Ovary (tissue), 9 donors: Measurements from ENCODE around the gene SLC35A2. TPM values are rescaled to one million over a fixed set of nuclear protein-coding genes. Genes with fewer than 3 reads are reported as not detected.

Experiments
- DNase-seq, 5 donors: peaks; one replicate each; pipeline ENCODE4 v3.0.0-alpha.2; 2019 to 2020
- H3K27ac ChIP-seq, 2 donors: fragments of 200-600 bp; one replicate each; pipeline versions ENCODE4 v1.5.1 to v1.8.0; 2019 to 2022
- H3K27me3 ChIP-seq: fragments of 200-600 bp; one replicate; pipeline ENCODE4 v1.8.0; 2022
- H3K36me3 ChIP-seq: fragments of 200-600 bp; sonication (generic); one replicate; pipeline ENCODE4 v1.5.1; 2019
- H3K4me1 ChIP-seq: one replicate; pipeline ENCODE4 v1.8.1; 2013; ENCODE audit warnings: mild to moderate bottlenecking, moderate library complexity; ENCODE audit not compliant: insufficient read depth
- H3K4me3 ChIP-seq: fragments of 200-600 bp; sonication (generic); one replicate; pipeline ENCODE4 v1.5.1; 2017
- H3K9me3 ChIP-seq, 2 donors: fragments of 200-600 bp in 1 of 2; sonication (generic) in 1 of 2; one replicate each; pipeline versions ENCODE4 v1.5.1 to v1.8.1; 2013 to 2019; ENCODE audit warnings: mild to moderate bottlenecking in 1 of 2, moderate library complexity in 1 of 2
- CTCF ChIP-seq, 3 donors: fragments of 450-650 bp in 2 of 3; fragments of 200-600 bp in 1 of 3; IDR thresholded peaks; one replicate each; pipeline versions ENCODE4 v1.5.1 to v1.8.0; 2016 to 2022; ENCODE audit warnings: antibody characterized with exemption in 3 of 3, mild to moderate bottlenecking in 1 of 3
- EP300 ChIP-seq: sonication (generic); formaldehyde crosslinking; IDR thresholded peaks from one replicate; pipeline ENCODE4 v1.6.1; 2017; ENCODE audit warnings: antibody characterized with exemption
- POLR2A ChIP-seq: fragments of 450-650 bp; IDR thresholded peaks from one replicate; pipeline ENCODE4 v1.6.1; 2017; ENCODE audit warnings: antibody characterized with exemption, mild to moderate bottlenecking, moderate library complexity
- WGBS, 3 donors: extraction: QIAGEN DNeasy Blood & Tissue Kit in 1 of 3; methylation state at CpG; one replicate each; pipeline versions ENCODE4 v1.1.5 to v1.1.7; 2013 to 2017; 5-methylcytosine and 5-hydroxymethylcytosine counted together
- intact Hi-C, 4 donors: fragments of 100-400 bp; cut with DNase I; formaldehyde crosslinking; loops; one replicate each; pipeline versions ENCODE4 v1.11.0 to v1.15.1; 2022 to 2023
- polyA plus RNA-seq, 2 donors: library from polyadenylated mRNA; stranded (reverse); fragments of 200-250 nt in 1 of 2; fragments of 350-450 nt in 1 of 2; fragmentation: Illumina TruSeq in 1 of 2; extraction: RNeasy Lipid Tissue Mini Kit (QIAGEN cat#74804) in 1 of 2; gene quantifications; one replicate each; pipeline ENCODE4 v1.2.3, GENCODE V29; 2013 to 2014
- total RNA-seq, 7 donors: library from RNA; depleted of rRNA in 2 of 7; stranded (reverse); fragments of >200 nt in 2 of 7; fragmentation: NEBNext Ultra II Directional in 3 of 7; extraction: Animal tissue kit (Norgen Biotek cat#: 25700) in 3 of 7; gene quantifications; one replicate each; pipeline versions ENCODE4 v1.1.0 to v1.2.4, GENCODE V29; 2016 to 2023
- donor health status: DM: no; HTN: no; CAD: no; lungs with moderate emphysema.
- donor health status: DM: no; HTN: no; CAD: no.
- donor health status: Bipolar disorder and iron deficiency.
- donor health status: DM: yes; HTN: yes; CAD: no.
- donor health status: DM: no; HTN: no; CAD: no.
- donor health status: DM: yes; HTN: yes; CAD: no.

SLC35A2 gene
- total and polyA plus RNA-seq, 9 donors, result 8.2 to 18.8 (median 12.5) TPM

GRCh38 chrX:48957477-48957826 is 46.0 kb upstream of the SLC35A2 start, which contains the start of gene OTUD5:
TSS of gene OTUD5 (minus strand) at chrX:48957607. CDS start at chrX:48957570, 37 bp downstream.
- peak within 1 kb of the TSS; percentile 90 for H3K27ac ChIP-seq
- no peaks in the 10 kb centered on the region for H3K4me1 ChIP-seq
- intact Hi-C loops, result no loop called here
- TF ChIP-seq CTCF (IDR thresholded peaks at IDR 0.05) (no peak), POLR2A (no peak), EP300 (no peak)
- 34 to 61% (median 42%) methylated on average over 53 of the region's 53 CpGs for WGBS, 3 donors
- peak; percentile 68 to 80 (median 72) for DNase-seq
- H3K4me3 ChIP-seq, result peak within 1 kb of the TSS; percentile 54
- H3K27me3 ChIP-seq, result no peaks in the 10 kb centered on the region
- no peaks in the 10 kb centered on the region for H3K36me3 ChIP-seq
- H3K9me3 ChIP-seq, result no peaks in the 10 kb centered on the region

- intact Hi-C loops, result no loop called here
- Histone ChIP-seq H3K4me1 (no peaks in the 10 kb centered on the region), H3K27ac (peak overlapping the region; percentile 90), H3K4me3 (peak overlapping the region; percentile 54), H3K27me3 (no peaks in the 10 kb centered on the region), H3K36me3 (no peaks in the 10 kb centered on the region), H3K9me3 (no peaks in the 10 kb centered on the region)
- DNase-seq, result peak in 4 of 5 donors; percentile 25 to 57 (median 38)
- TF ChIP-seq POLR2A (no peak), EP300 (no peak), CTCF (IDR thresholded peaks at IDR 0.05) (no peak)
- WGBS, 3 donors, result 36 to 56% (median 51%) methylated on average over 60 to 61 of the region's 61 CpGs
Observed at GRCh38 chrX:48956728-48957414, 45.4 kb upstream of the SLC35A2 start.

GRCh38 chrX:48948589-48948988 is 37.1 kb upstream of the SLC35A2 start:
- TF ChIP-seq EP300, result no peak
- no peak for TF ChIP-seq POLR2A
- no peak for TF ChIP-seq CTCF (IDR thresholded peaks at IDR 0.05)
- intact Hi-C loops, result no loop called here
- Histone ChIP-seq H3K9me3 (no peaks in the 10 kb centered on the region), H3K4me1 (no peaks in the 10 kb centered on the region), H3K36me3 (no peaks in the 10 kb centered on the region), H3K4me3 (no peak overlapping the region), H3K27me3 (no peaks in the 10 kb centered on the region), H3K27ac (no peak overlapping the region)
- no peak for DNase-seq
- WGBS, 3 donors, result 89 to 100% (median 91%) methylated on average over 1 of the region's 1 CpG

GRCh38 chrX:48945517-48946348 is 34.3 kb upstream of the SLC35A2 start:
- Histone ChIP-seq H3K4me1 (peaks cover 2% of the 10 kb centered on the region), H3K36me3 (no peaks in the 10 kb centered on the region), H3K27me3 (no peaks in the 10 kb centered on the region), H3K9me3 (no peaks in the 10 kb centered on the region), H3K27ac (no peak overlapping the region), H3K4me3 (no peak overlapping the region)
- peak; percentile 35 to 62 (median 50) for DNase-seq
- TF ChIP-seq CTCF (IDR thresholded peaks at IDR 0.05), result peak; percentile 22 to 30 (median 24)
- no peak for TF ChIP-seq POLR2A
- intact Hi-C loops, result no loop called here
- whole genome bisulfite sequencing, 3 donors, result 40 to 49% (median 43%) methylated on average over 8 of the region's 8 CpGs
